Rectal smooth muscle tissue (tissue), 1 donor: Measurements from ENCODE around the gene ST6GALNAC5.

ENCODE experiments used
- H3K27ac ChIP-seq: one replicate; pipeline ENCODE4 v1.7.0; 2013; ENCODE audit warnings: low read depth, low read length, inconsistent platforms
- H3K27me3 ChIP-seq: one replicate; pipeline ENCODE4 v1.7.0; 2013; ENCODE audit warnings: low read length; ENCODE audit not compliant: control insufficient read depth, insufficient read depth
- H3K36me3 ChIP-seq: one replicate; pipeline ENCODE4 v1.7.0; 2013; ENCODE audit warnings: low read length; ENCODE audit not compliant: control insufficient read depth, insufficient read depth
- H3K4me1 ChIP-seq: one replicate; pipeline ENCODE4 v1.7.0; 2013; ENCODE audit warnings: low read length; ENCODE audit not compliant: control insufficient read depth, insufficient read depth
- H3K4me3 ChIP-seq: one replicate; pipeline ENCODE4 v1.7.0; 2013; ENCODE audit warnings: low read length
- H3K9ac ChIP-seq: one replicate; pipeline ENCODE4 v1.7.0; 2013; ENCODE audit warnings: low read length

Gene ST6GALNAC5

DNA sequence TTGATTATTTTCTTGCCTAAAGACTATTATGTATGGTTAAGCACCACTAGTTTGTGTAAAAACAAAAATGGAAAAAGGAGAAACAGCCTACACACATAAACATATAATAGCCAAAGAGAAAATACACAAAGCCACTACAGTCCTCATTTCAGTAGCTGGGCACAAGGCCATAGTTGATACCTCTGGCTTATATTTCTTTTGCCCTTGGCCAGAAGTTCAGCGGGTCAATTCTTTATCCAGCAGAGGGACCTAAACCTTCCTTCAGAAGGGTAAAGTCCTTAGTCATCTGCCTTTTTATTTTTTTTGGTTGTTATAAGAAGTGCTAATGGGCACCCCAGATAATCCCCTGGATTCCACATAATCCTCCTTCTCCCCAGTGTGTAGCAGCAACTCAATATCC, 217.8 kb downstream of the ST6GALNAC5 start:
- Histone ChIP-seq H3K4me1 (peaks cover 4% of the 10 kb centered on the region), H3K9ac (no peak overlapping the region), H3K36me3 (no peaks in the 10 kb centered on the region), H3K27ac (no peak overlapping the region), H3K4me3 (no peak overlapping the region), H3K27me3 (no peaks in the 10 kb centered on the region)

- no peak overlapping the region for H3K27ac ChIP-seq
Observed at GRCh38 chr1:77089756-77090155, 222.5 kb downstream of the ST6GALNAC5 start.

DNA sequence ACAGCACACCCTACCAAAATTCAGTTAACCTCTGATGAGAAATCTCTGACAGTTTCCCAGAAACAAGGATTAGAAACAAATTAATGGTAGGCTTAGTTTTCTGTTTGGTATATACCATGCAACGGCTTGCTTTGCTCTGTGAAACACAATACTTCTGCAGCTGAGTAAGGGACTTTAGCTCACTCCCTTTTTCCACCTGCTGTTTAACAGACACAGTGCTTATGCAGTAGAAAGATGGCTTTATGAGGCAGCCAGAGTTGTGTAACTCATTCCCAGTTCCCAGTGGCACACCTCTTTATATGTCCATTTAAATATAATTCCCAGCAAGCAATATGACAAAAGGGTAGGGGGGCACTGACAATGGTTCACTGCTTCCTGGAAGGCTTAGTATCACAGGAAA, 228.0 kb downstream of the ST6GALNAC5 start:
- Histone ChIP-seq H3K27ac (no peak overlapping the region), H3K36me3 (no peaks in the 10 kb centered on the region), H3K4me3 (no peak overlapping the region), H3K4me1 (no peaks in the 10 kb centered on the region), H3K27me3 (no peaks in the 10 kb centered on the region), H3K9ac (no peak overlapping the region)

More at GRCh38 chr1:77089756-77090155, 222.5 kb downstream of the ST6GALNAC5 start:
- Histone ChIP-seq H3K4me1 (no peaks in the 10 kb centered on the region), H3K27me3 (no peaks in the 10 kb centered on the region), H3K36me3 (no peaks in the 10 kb centered on the region), H3K9ac (no peak overlapping the region), H3K4me3 (no peak overlapping the region)

DNA sequence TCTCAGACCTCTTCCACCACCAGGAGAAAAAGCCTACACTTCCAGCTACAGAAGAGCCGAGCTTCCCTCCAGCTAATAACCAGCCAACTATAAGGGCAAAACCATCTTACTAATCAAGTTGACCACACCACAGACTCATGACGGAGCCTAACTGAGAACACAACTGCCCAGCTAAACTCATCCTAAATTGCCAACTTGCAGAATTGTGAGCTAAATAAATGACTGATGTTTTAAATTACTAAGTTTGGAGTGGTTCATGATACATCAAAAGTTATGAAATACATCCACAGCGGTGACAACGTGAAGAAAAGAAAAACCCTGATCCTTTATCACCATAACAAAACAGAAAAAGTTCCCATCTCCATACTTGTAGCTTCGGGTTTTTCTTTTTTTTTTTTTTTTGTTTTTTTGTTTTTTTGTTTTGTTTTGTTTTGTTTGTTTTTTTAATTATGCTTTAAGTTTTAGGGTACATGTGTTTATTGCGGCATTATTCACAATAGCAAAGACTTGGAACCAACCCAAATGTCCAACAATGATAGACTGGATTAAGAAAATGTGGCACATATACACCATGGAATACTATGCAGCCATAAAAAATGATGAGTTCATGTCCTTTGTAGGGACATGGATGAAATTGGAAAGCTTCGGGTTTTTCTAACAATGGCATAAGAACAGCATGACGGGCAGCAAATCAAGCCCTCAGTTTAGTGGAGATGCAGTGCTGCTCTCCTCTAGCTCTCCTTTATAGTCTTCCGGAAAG, 229.4 kb downstream of the ST6GALNAC5 start:
- H3K4me3 ChIP-seq, result no peak overlapping the region
- no peaks in the 10 kb centered on the region for H3K4me1 ChIP-seq
- no peaks in the 10 kb centered on the region for H3K36me3 ChIP-seq
- no peak overlapping the region for H3K9ac ChIP-seq
- H3K27ac ChIP-seq, result no peak overlapping the region
- H3K27me3 ChIP-seq, result no peaks in the 10 kb centered on the region

GRCh38 chr1:77100875-77101274, 233.6 kb downstream of the ST6GALNAC5 start:
- Histone ChIP-seq H3K36me3 (no peaks in the 10 kb centered on the region), H3K27ac (no peak overlapping the region), H3K4me3 (no peak overlapping the region), H3K9ac (no peak overlapping the region), H3K27me3 (no peaks in the 10 kb centered on the region), H3K4me1 (no peaks in the 10 kb centered on the region)

- H3K4me1 ChIP-seq, result no peaks in the 10 kb centered on the region
- H3K27ac ChIP-seq, result no peak overlapping the region
- no peaks in the 10 kb centered on the region for H3K27me3 ChIP-seq
- H3K9ac ChIP-seq, result no peak overlapping the region
- no peak overlapping the region for H3K4me3 ChIP-seq
- no peaks in the 10 kb centered on the region for H3K36me3 ChIP-seq
Observed at GRCh38 chr1:77103486-77103885, 236.2 kb downstream of the ST6GALNAC5 start.

- H3K36me3 ChIP-seq, result no peaks in the 10 kb centered on the region
- H3K4me1 ChIP-seq, result no peaks in the 10 kb centered on the region
- H3K9ac ChIP-seq, result no peak overlapping the region
- H3K27ac ChIP-seq, result no peak overlapping the region
- no peaks in the 10 kb centered on the region for H3K27me3 ChIP-seq
- H3K4me3 ChIP-seq, result no peak overlapping the region
Observed at GRCh38 chr1:77104672-77105071, 237.4 kb downstream of the ST6GALNAC5 start.
